Colonic mucosa (tissue), 4 donors: ENCODE results near the gene NANOS1. TPM values are rescaled to one million over a fixed set of nuclear protein-coding genes. Genes with fewer than 3 reads are reported as not detected.

Source experiments
- DNase-seq: peaks from one replicate; pipeline ENCODE4 v3.0.0-alpha.2; 2020
- H3K27ac ChIP-seq: fragments of 200-600 bp; one replicate; pipeline ENCODE4 v1.8.0; 2021
- H3K27me3 ChIP-seq: fragments of 200-600 bp; one replicate; pipeline ENCODE4 v1.8.0; 2021
- H3K36me3 ChIP-seq: fragments of 200-600 bp; one replicate; pipeline ENCODE4 v1.8.0; 2021
- H3K4me1 ChIP-seq: fragments of 200-600 bp; one replicate; pipeline ENCODE4 v1.8.0; 2021; ENCODE audit warnings: mild to moderate bottlenecking
- H3K4me3 ChIP-seq: fragments of 200-600 bp; one replicate; pipeline ENCODE4 v1.8.0; 2021
- H3K9ac ChIP-seq, 2 donors: one replicate each; pipeline ENCODE4 v1.7.0; 2013; ENCODE audit warnings: control low read depth in 2 of 2, low read depth in 2 of 2, low read length in 2 of 2
- H3K9me3 ChIP-seq: fragments of 200-600 bp; one replicate; pipeline ENCODE4 v1.8.0; 2021
- CTCF ChIP-seq: fragments of 200-600 bp; IDR thresholded peaks from one replicate; pipeline ENCODE4 v1.8.0; 2022; ENCODE audit warnings: antibody characterized with exemption, mild to moderate bottlenecking
- intact Hi-C: fragments of 100-400 bp; cut with DNase I; formaldehyde crosslinking; loops from one replicate; pipeline ENCODE4 v1.14.1; 2022
- total RNA-seq, 2 donors: library from RNA; stranded (reverse); fragmentation: NEBNext Ultra II Directional in 1 of 2; extraction: Animal tissue kit (Norgen Biotek cat#: 25700) in 1 of 2; gene quantifications; one replicate each; pipeline ENCODE4 v1.2.1, GENCODE V29; 2021
- donor health status: healthy.
- donor health status: DM: no; HTN: no; CAD: no.
- donor health status: DM: no; HTN: no; CAD: no.

NANOS1 gene
- total RNA-seq, 2 donors from 2014 or later, result 0.30 to 0.74 TPM

GRCh38 chr10:118983263-118983662, 46.3 kb upstream of the NANOS1 start:
- Histone ChIP-seq H3K9me3 (no peaks in the 10 kb centered on the region), H3K27me3 (no peaks in the 10 kb centered on the region), H3K27ac (no peak overlapping the region), H3K4me3 (no peak overlapping the region), H3K9ac (no peak overlapping the region), H3K36me3 (no peaks in the 10 kb centered on the region), H3K4me1 (no peaks in the 10 kb centered on the region)
- no peak for TF ChIP-seq CTCF
- DNase-seq, result no peak
- intact Hi-C loops, result no loop called here

GRCh38 chr10:118985576-118985975, 43.9 kb upstream of the NANOS1 start:
- no peak overlapping the region for H3K27ac ChIP-seq
- TF ChIP-seq CTCF, result no peak
- no peaks in the 10 kb centered on the region for H3K36me3 ChIP-seq
- H3K9me3 ChIP-seq, result no peaks in the 10 kb centered on the region
- no peak overlapping the region for H3K9ac ChIP-seq
- H3K4me1 ChIP-seq, result no peaks in the 10 kb centered on the region
- DNase-seq, result no peak
- intact Hi-C loops, result no loop called here
- H3K4me3 ChIP-seq, result no peak overlapping the region
- H3K27me3 ChIP-seq, result no peaks in the 10 kb centered on the region

- no peak for TF ChIP-seq CTCF
- H3K4me3 ChIP-seq, result no peak overlapping the region
- no peak overlapping the region for H3K27ac ChIP-seq
- intact Hi-C loops, result no loop called here
- no peaks in the 10 kb centered on the region for H3K9me3 ChIP-seq
- no peak overlapping the region for H3K9ac ChIP-seq
- no peaks in the 10 kb centered on the region for H3K4me1 ChIP-seq
- no peaks in the 10 kb centered on the region for H3K36me3 ChIP-seq
- H3K27me3 ChIP-seq, result no peaks in the 10 kb centered on the region
- no peak for DNase-seq
These were observed 42.4 kb upstream of the NANOS1 start for GRCh38 chr10:118986815-118987790.

DNA sequence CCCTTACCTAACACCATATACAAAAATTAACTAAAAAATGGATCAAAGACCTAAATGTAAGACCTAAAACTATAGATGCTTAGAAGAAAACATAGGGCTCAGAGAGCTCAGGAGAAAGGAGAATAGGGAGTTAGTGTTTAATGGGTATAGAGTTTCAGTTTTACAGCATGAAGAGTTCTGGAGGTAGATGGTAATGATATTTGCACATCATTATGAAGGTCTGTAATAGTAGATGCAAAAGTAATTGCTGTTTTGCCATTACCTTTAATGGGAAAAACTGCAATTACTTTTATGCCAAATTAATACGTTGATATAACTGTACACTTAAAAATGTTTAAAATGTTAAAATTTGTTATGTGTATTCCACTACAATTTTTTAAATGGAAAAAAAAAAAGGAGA, 39.2 kb upstream of the NANOS1 start:
- no peak overlapping the region for H3K9ac ChIP-seq
- TF ChIP-seq CTCF, result no peak
- H3K36me3 ChIP-seq, result no peaks in the 10 kb centered on the region
- H3K9me3 ChIP-seq, result no peaks in the 10 kb centered on the region
- H3K27me3 ChIP-seq, result no peaks in the 10 kb centered on the region
- no peak overlapping the region for H3K27ac ChIP-seq
- intact Hi-C loops, result no loop called here
- no peaks in the 10 kb centered on the region for H3K4me1 ChIP-seq
- no peak for DNase-seq
- H3K4me3 ChIP-seq, result no peak overlapping the region

DNA sequence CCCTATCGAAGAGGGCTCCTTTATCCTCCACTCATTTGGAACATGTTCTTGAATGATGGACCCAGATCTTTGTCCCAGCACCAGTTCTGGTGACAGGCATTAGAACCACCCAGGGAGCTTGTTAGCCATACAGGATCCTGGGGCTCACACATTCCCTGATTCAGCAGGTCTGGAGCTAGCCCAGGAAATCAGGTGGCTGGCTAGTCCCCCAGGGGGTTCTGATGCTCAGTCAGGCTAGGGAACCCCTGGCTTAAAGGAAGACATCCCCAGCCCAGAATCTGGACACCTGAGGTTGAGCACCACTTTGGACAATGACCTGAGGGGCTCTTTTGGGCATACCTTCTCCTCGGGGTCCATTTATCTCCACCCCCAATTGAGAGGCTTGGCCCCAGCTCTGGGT, 37.0 kb upstream of the NANOS1 start:
- Histone ChIP-seq H3K9me3 (no peaks in the 10 kb centered on the region), H3K27ac (no peak overlapping the region), H3K4me3 (no peak overlapping the region), H3K27me3 (no peaks in the 10 kb centered on the region), H3K4me1 (no peaks in the 10 kb centered on the region), H3K36me3 (no peaks in the 10 kb centered on the region), H3K9ac (no peak overlapping the region)
- no peak for DNase-seq
- intact Hi-C loops, result no loop called here
- no peak for TF ChIP-seq CTCF
